HepG2 (cell line): ENCODE data around the gene STAM. TPM values are rescaled to one million over a fixed set of nuclear protein-coding genes. Genes with fewer than 3 reads are reported as not detected.

ENCODE experiments used
- ARNT2 ChIP-seq: sonication (generic); formaldehyde crosslinking; IDR thresholded peaks from 2 replicates; pipeline ENCODE4 v1.8.0; 2022; ENCODE audit warnings: mild to moderate bottlenecking, low read depth, missing genetic modification reagents, moderate library complexity
- ETV5 ChIP-seq: IDR thresholded peaks from 2 replicates; pipeline ENCODE4 v1.6.1; 2018; ENCODE audit warnings: missing biosample characterization, missing genetic modification reagents, inconsistent platforms, borderline replicate concordance
- GZF1 ChIP-seq: sonication (generic); formaldehyde crosslinking; IDR thresholded peaks from 2 replicates; pipeline ENCODE4 v1.5.1; 2020; ENCODE audit warnings: mild to moderate bottlenecking, missing genetic modification reagents
- HNF4G ChIP-seq, 2 experiments: sonication (generic) in 1 of 2; formaldehyde crosslinking in 1 of 2; IDR thresholded peaks; 2 replicates each; pipeline versions ENCODE4 v1.4.0 to v1.6.1; 2011 to 2020; ENCODE audit warnings: borderline replicate concordance in 2 of 2, low read depth in 2 of 2, mild to moderate bottlenecking in 2 of 2, low read length in 1 of 2, missing genetic modification reagents in 1 of 2, moderate library complexity in 1 of 2
- JARID2 ChIP-seq: sonication (generic); formaldehyde crosslinking; IDR thresholded peaks from 2 replicates; pipeline ENCODE4 v1.8.1; 2023; ENCODE audit warnings: missing genetic modification reagents, inconsistent platforms; ENCODE audit not compliant: insufficient replicate concordance
- MLXIP ChIP-seq: sonication (generic); formaldehyde crosslinking; IDR thresholded peaks from 2 replicates; pipeline ENCODE4 v1.9.0; 2021; ENCODE audit warnings: missing genetic modification reagents, borderline replicate concordance
- PRPF4 ChIP-seq: fragments of 200-400 bp; formaldehyde crosslinking; IDR thresholded peaks from 2 replicates; pipeline ENCODE4 v1.6.1; 2016; ENCODE audit warnings: low read length, low read depth; ENCODE audit not compliant: poor library complexity, severe bottlenecking
- ZFP36L1 ChIP-seq: sonication (generic); formaldehyde crosslinking; IDR thresholded peaks from 2 replicates; pipeline ENCODE4 v1.8.0; 2022; ENCODE audit warnings: mild to moderate bottlenecking, missing genetic modification reagents, moderate library complexity
- ZNF296 ChIP-seq: sonication (generic); formaldehyde crosslinking; conservative IDR thresholded peaks from 2 replicates; pipeline ENCODE4 v1.5.0; 2020; ENCODE audit warnings: mild to moderate bottlenecking, missing genetic modification reagents
- ZNF407 ChIP-seq: sonication (generic); formaldehyde crosslinking; IDR thresholded peaks from one replicate; pipeline ENCODE4 v1.5.1; 2020; ENCODE audit warnings: mild to moderate bottlenecking, missing genetic modification reagents; ENCODE audit errors: not compliant biosample characterization
- ZNF576 ChIP-seq: sonication (generic); formaldehyde crosslinking; IDR thresholded peaks from 2 replicates; pipeline ENCODE4 v1.4.0; 2020; ENCODE audit warnings: mild to moderate bottlenecking, missing genetic modification reagents
- ZNF672 ChIP-seq: sonication (generic); formaldehyde crosslinking; IDR thresholded peaks from 2 replicates; pipeline ENCODE4 v1.8.1; 2022; ENCODE audit warnings: missing genetic modification reagents
- polyA plus RNA-seq, 8 experiments: library from polyadenylated mRNA; depleted of rRNA in 3 of 8; stranded (reverse) in 7 of 8; unstranded in 1 of 8; fragments of >200 nt; fragmentation: Illumina TruSeq in 4 of 8; extraction: Trizol in 4 of 8; gene quantifications; 2 replicates each; pipeline versions ENCODE4 v1.2.1 to v1.2.3, GENCODE V29; 2011 to 2016; ENCODE audit warnings: low read depth in 4 of 8, missing spikeins in 1 of 8, mixed read lengths in 1 of 8; ENCODE audit not compliant: insufficient read depth in 1 of 8
- total RNA-seq, 5 experiments: library from RNA; depleted of rRNA; stranded (reverse); fragments of >200 nt; fragmentation: Illumina TruSeq; extraction: Trizol; gene quantifications; 2 replicates each; pipeline ENCODE4 v1.2.3, GENCODE V29; 2016; ENCODE audit warnings: low read depth in 1 of 5
- TF ChIP-seq, protein P1 (sequence below): sonication (generic); formaldehyde crosslinking; IDR thresholded peaks from 2 replicates; pipeline ENCODE4 v1.4.0; 2020; ENCODE audit warnings: missing genetic modification reagents
- TF ChIP-seq, protein P2 (sequence below): sonication (generic); formaldehyde crosslinking; IDR thresholded peaks from 2 replicates; pipeline ENCODE4 v1.4.0; 2020; ENCODE audit warnings: missing genetic modification reagents

STAM gene
- total and polyA plus RNA-seq, 2 of the 13 experiments (the other 11 are each of a cell fraction or from before 2014, with no cell fraction given), result 19.5 to 25.1 TPM

DNA sequence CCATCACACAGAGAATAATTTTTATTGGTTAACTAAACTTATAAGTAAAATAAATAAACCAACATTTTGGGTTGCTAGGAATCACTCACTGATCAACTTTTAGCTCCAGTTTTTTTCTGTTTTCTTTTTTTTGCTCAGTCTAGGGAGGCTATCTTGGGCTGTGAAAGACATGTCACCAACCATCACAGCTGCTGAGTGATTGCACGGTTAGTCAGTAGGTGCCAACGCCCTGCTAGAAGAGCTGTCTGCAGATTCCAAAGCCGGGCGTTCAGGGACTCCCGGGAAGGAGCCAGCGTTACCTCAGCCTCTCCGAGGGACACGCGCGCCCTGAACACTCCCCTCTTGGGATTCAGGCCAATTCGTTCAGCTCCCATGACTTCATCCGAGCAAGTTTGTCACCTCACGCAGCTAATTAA lies 604 bp upstream of the STAM start (continued):
- no peak for TF ChIP-seq PRPF4
- TF ChIP-seq, protein P1, sequence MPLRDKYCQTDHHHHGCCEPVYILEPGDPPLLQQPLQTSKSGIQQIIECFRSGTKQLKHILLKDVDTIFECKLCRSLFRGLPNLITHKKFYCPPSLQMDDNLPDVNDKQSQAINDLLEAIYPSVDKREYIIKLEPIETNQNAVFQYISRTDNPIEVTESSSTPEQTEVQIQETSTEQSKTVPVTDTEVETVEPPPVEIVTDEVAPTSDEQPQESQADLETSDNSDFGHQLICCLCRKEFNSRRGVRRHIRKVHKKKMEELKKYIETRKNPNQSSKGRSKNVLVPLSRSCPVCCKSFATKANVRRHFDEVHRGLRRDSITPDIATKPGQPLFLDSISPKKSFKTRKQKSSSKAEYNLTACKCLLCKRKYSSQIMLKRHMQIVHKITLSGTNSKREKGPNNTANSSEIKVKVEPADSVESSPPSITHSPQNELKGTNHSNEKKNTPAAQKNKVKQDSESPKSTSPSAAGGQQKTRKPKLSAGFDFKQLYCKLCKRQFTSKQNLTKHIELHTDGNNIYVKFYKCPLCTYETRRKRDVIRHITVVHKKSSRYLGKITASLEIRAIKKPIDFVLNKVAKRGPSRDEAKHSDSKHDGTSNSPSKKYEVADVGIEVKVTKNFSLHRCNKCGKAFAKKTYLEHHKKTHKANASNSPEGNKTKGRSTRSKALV (CRISPR knock-in tag), result 0 out of 2 replicates have a peak, but pooled peaks have one; percentile 56
- no peak for TF ChIP-seq ZNF296
- TF ChIP-seq ZNF672 (CRISPR knock-in tag), result no peak
- TF ChIP-seq ZNF576, result no peak
- no peak for TF ChIP-seq JARID2 (CRISPR knock-in tag)
- no peak for TF ChIP-seq ZFP36L1 (CRISPR knock-in tag)
- TF ChIP-seq, protein P2, sequence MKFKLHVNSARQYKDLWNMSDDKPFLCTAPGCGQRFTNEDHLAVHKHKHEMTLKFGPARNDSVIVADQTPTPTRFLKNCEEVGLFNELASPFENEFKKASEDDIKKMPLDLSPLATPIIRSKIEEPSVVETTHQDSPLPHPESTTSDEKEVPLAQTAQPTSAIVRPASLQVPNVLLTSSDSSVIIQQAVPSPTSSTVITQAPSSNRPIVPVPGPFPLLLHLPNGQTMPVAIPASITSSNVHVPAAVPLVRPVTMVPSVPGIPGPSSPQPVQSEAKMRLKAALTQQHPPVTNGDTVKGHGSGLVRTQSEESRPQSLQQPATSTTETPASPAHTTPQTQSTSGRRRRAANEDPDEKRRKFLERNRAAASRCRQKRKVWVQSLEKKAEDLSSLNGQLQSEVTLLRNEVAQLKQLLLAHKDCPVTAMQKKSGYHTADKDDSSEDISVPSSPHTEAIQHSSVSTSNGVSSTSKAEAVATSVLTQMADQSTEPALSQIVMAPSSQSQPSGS (CRISPR knock-in tag), result no peak
- TF ChIP-seq ZNF407 (CRISPR knock-in tag), result no peak
- no peak for TF ChIP-seq ETV5
- TF ChIP-seq MLXIP (CRISPR knock-in tag), result no peak
- TF ChIP-seq GZF1 (CRISPR knock-in tag), result no peak
- TF ChIP-seq ARNT2 (CRISPR knock-in tag), result no peak
- TF ChIP-seq HNF4G (IDR thresholded peaks at IDR 0.05; ENCODE audit: borderline replicate concordance, low read depth, low read length), result no peak
- no peak for TF ChIP-seq HNF4G (CRISPR knock-in tag; IDR thresholded peaks at IDR 0.05; ENCODE audit: borderline replicate concordance, low read depth)
